Neuronal stem cell (in vitro differentiated cells): ENCODE data around the gene ARMH3.

Source experiments
- DNase-seq: peaks from one replicate; pipeline ENCODE4 v3.0.0-alpha.2; 2013; ENCODE audit warnings: low spot score
- H2AFZ ChIP-seq: one replicate; pipeline ENCODE4 v1.6.1; 2013; ENCODE audit warnings: mild to moderate bottlenecking, low read length, inconsistent platforms
- H2AK5ac ChIP-seq: 2 replicates; pipeline ENCODE4 v1.6.1; 2013; ENCODE audit warnings: low read depth, mild to moderate bottlenecking, inconsistent platforms, low read length, moderate library complexity, mixed read lengths
- H2BK120ac ChIP-seq: 2 replicates; pipeline ENCODE4 v1.6.1; 2013; ENCODE audit warnings: low read depth, mild to moderate bottlenecking, inconsistent platforms, low read length, moderate library complexity, mixed read lengths
- H2BK12ac ChIP-seq: one replicate; pipeline ENCODE4 v1.6.1; 2013; ENCODE audit warnings: low read length, inconsistent platforms
- H2BK15ac ChIP-seq: 2 replicates; pipeline ENCODE4 v1.6.1; 2013; ENCODE audit warnings: mild to moderate bottlenecking, low read length, inconsistent platforms, mixed read lengths
- H2BK5ac ChIP-seq: one replicate; pipeline ENCODE4 v1.6.1; 2013; ENCODE audit warnings: inconsistent platforms, mild to moderate bottlenecking, low read length, moderate library complexity
- H3K14ac ChIP-seq: one replicate; pipeline ENCODE4 v1.6.1; 2013; ENCODE audit warnings: low read length, inconsistent platforms
- H3K18ac ChIP-seq: 2 replicates; pipeline ENCODE4 v1.6.1; 2013; ENCODE audit warnings: low read length, inconsistent platforms
- H3K23ac ChIP-seq: 2 replicates; pipeline ENCODE4 v1.6.1; 2013; ENCODE audit warnings: low read depth, mild to moderate bottlenecking, mixed read lengths, low read length, inconsistent platforms; ENCODE audit not compliant: poor library complexity
- H3K27ac ChIP-seq: replicated peaks from 3 replicates; pipeline ENCODE4 v1.5.1; 2013; ENCODE audit warnings: low read length, inconsistent platforms
- H3K27me3 ChIP-seq, 3 experiments: 2 replicates each; pipeline ENCODE4 v1.6.1; 2013; ENCODE audit warnings: low read length in 3 of 3, mild to moderate bottlenecking in 2 of 3, inconsistent platforms in 1 of 3, low read depth in 1 of 3, mixed read lengths in 1 of 3, moderate library complexity in 1 of 3; ENCODE audit not compliant: control insufficient read depth in 3 of 3, insufficient read depth in 3 of 3
- H3K36me3 ChIP-seq, 2 donors: replicated peaks in 1 of 2; 2 replicates each; pipeline ENCODE4 v1.6.1; 2013; ENCODE audit warnings: low read length in 2 of 2; ENCODE audit not compliant: control insufficient read depth in 2 of 2, insufficient read depth in 2 of 2
- H3K4ac ChIP-seq: 2 replicates; pipeline ENCODE4 v1.6.1; 2013; ENCODE audit warnings: inconsistent platforms, mild to moderate bottlenecking, low read length, moderate library complexity
- H3K4me1 ChIP-seq, 2 donors: 1 replicate in 1 of 2; 2 replicates in 1 of 2; pipeline ENCODE4 v1.6.1; 2013; ENCODE audit warnings: low read length in 2 of 2, low read depth in 1 of 2; ENCODE audit not compliant: control insufficient read depth in 2 of 2, insufficient read depth in 1 of 2
- H3K4me2 ChIP-seq: one replicate; pipeline ENCODE4 v1.6.1; 2013; ENCODE audit warnings: mild to moderate bottlenecking, low read length, inconsistent platforms; ENCODE audit not compliant: insufficient read depth, poor library complexity, severe bottlenecking
- H3K4me3 ChIP-seq, 2 donors: 2 replicates each; pipeline ENCODE4 v1.5.1; 2013; ENCODE audit warnings: low read length in 2 of 2, mild to moderate bottlenecking in 2 of 2, inconsistent platforms in 1 of 2, moderate library complexity in 1 of 2
- H3K79me1 ChIP-seq: one replicate; pipeline ENCODE4 v1.6.1; 2013; ENCODE audit warnings: low read depth, mild to moderate bottlenecking, inconsistent platforms, low read length, moderate library complexity
- H3K9ac ChIP-seq: one replicate; pipeline ENCODE4 v1.6.1; 2013; ENCODE audit warnings: mild to moderate bottlenecking, low read depth, low read length, inconsistent platforms; ENCODE audit not compliant: poor library complexity
- H3K9me3 ChIP-seq, 2 donors: replicated peaks in 1 of 2; 2 replicates each; pipeline versions ENCODE3 to v1.6.1; 2013; ENCODE audit warnings: low read length in 2 of 2, mild to moderate bottlenecking in 2 of 2, inconsistent platforms in 1 of 2, low read depth in 1 of 2, mixed read lengths in 1 of 2, moderate library complexity in 1 of 2; ENCODE audit not compliant: control insufficient read depth in 2 of 2, insufficient read depth in 1 of 2
- H4K8ac ChIP-seq: one replicate; pipeline ENCODE4 v1.6.1; 2013; ENCODE audit warnings: low read depth, mild to moderate bottlenecking, inconsistent platforms, low read length, moderate library complexity
- H4K91ac ChIP-seq: one replicate; pipeline ENCODE4 v1.6.1; 2013; ENCODE audit warnings: low read length, low read depth, mild to moderate bottlenecking, inconsistent platforms; ENCODE audit not compliant: poor library complexity
- WGBS, 2 donors: extraction: QIAGEN DNeasy Blood & Tissue Kit; methylation state at CpG; one replicate each; pipeline ENCODE4 v1.1.7; 2013; ENCODE audit warnings: missing lambda C conversion rate in 2 of 2, mixed read lengths in 1 of 2; ENCODE audit not compliant: insufficient read length in 2 of 2, insufficient replicate concordance in 1 of 2; ENCODE audit errors: extremely low coverage in 2 of 2; 5-methylcytosine and 5-hydroxymethylcytosine counted together

ARMH3 gene

DNA sequence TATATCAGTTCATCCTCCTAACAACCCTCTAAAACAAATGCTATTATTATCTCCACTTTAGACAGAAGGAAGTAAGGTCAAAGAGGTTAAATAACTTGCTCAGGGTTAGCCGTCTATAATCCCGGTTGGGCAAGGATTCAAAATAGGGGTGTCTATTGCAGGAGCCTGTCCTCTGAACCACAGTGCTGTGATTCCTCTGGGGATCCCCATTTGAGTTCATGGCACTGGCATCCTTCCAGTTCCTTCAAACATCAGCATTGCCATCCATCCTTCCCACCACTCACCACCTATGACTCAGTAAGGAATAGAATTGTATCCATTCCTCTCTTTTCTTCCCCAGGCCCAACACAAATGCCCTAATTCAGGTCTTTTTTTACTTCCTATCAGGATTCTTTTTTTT lies 34.8 kb upstream of the ARMH3 start:
- no peaks in the 10 kb centered on the region for H3K4me1 ChIP-seq
- H3K4me3 ChIP-seq, result no peak overlapping the region
- no peak overlapping the region for H2AK5ac ChIP-seq
- H3K18ac ChIP-seq, result no peak overlapping the region
- H2BK5ac ChIP-seq, result no peak overlapping the region
- H3K79me1 ChIP-seq, result no peaks in the 10 kb centered on the region
- no peak overlapping the region for H3K9ac ChIP-seq
- no peaks in the 10 kb centered on the region for H3K27me3 ChIP-seq
- no peaks in the 10 kb centered on the region for H3K36me3 ChIP-seq
- H3K14ac ChIP-seq, result no peak overlapping the region
- H2BK12ac ChIP-seq, result no peak overlapping the region
- H2AFZ ChIP-seq, result no peak overlapping the region
- no peak overlapping the region for H3K4me2 ChIP-seq
- no peak overlapping the region for H2BK15ac ChIP-seq
- no peak overlapping the region for H2BK120ac ChIP-seq
- H3K9me3 ChIP-seq, result no peaks in the 10 kb centered on the region
- no CpG with 5 or more reads among the region's 2 CpGs for WGBS, 2 donors
- H4K91ac ChIP-seq, result no peak overlapping the region
- no peak for DNase-seq
- H4K8ac ChIP-seq, result no peak overlapping the region
- H3K4ac ChIP-seq, result no peak overlapping the region
- H3K23ac ChIP-seq, result no peak overlapping the region
- H3K27ac ChIP-seq, result no peak overlapping the region

DNA sequence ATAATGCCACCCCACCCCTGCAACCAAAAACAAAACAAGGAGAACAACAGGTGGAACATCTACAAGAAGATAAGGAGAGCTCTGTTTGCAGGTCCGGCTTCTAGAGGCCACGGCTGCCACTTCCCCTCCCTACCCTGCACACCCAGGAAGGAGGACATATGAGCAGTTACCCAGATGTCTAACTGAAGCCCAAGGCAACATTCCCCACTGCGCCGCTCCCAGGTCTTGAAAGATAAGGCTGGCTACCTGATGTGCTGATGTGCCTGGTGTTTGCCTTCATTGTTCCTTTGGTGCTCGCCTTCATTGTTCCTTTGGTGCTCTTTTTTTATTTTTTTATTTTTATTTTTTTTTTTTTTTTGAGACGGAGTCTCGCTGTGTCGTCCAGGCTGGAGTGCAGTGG lies 30.2 kb upstream of the ARMH3 start:
- H2AK5ac ChIP-seq, result no peak overlapping the region
- WGBS, 2 donors, result no CpG with 5 or more reads among the region's 8 CpGs
- H4K91ac ChIP-seq, result no peak overlapping the region
- no peak overlapping the region for H2BK15ac ChIP-seq
- no peak overlapping the region for H3K4ac ChIP-seq
- H3K9ac ChIP-seq, result no peak overlapping the region
- no peak overlapping the region for H2BK12ac ChIP-seq
- H3K36me3 ChIP-seq, result no peaks in the 10 kb centered on the region
- no peaks in the 10 kb centered on the region for H3K79me1 ChIP-seq
- no peak for DNase-seq
- H3K4me3 ChIP-seq, result no peak overlapping the region
- no peak overlapping the region for H2BK5ac ChIP-seq
- no peak overlapping the region for H2AFZ ChIP-seq
- no peak overlapping the region for H3K14ac ChIP-seq
- H3K18ac ChIP-seq, result no peak overlapping the region
- H3K4me2 ChIP-seq, result no peak overlapping the region
- no peaks in the 10 kb centered on the region for H3K9me3 ChIP-seq
- H3K4me1 ChIP-seq, result no peaks in the 10 kb centered on the region
- no peaks in the 10 kb centered on the region for H3K27me3 ChIP-seq
- no peak overlapping the region for H3K23ac ChIP-seq
- no peak overlapping the region for H3K27ac ChIP-seq
- H4K8ac ChIP-seq, result no peak overlapping the region
- H2BK120ac ChIP-seq, result no peak overlapping the region

DNA sequence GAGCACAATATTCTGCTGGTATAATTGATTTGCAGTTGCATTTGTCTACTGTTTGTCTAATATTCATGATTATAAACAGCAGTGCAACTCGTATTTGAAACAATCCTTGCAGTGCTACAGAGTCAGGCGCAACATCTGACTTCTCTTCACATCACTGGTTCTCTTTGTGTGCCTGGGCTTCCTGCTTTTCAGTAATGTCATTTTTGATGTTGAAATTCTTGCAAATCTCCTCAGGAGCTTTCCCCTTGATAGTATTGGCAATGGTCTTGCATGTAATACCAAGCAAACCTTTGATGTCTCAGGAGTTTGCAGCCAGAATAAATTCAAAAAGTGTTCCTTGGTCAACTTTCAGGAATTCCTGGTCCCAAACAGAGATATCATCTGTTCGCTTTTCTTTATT lies 29.4 kb upstream of the ARMH3 start:
- H3K14ac ChIP-seq, result no peak overlapping the region
- no peak overlapping the region for H3K4ac ChIP-seq
- no peak overlapping the region for H3K4me3 ChIP-seq
- H3K79me1 ChIP-seq, result no peaks in the 10 kb centered on the region
- no peak overlapping the region for H4K91ac ChIP-seq
- H3K18ac ChIP-seq, result no peak overlapping the region
- H3K23ac ChIP-seq, result no peak overlapping the region
- H4K8ac ChIP-seq, result no peak overlapping the region
- H2BK5ac ChIP-seq, result no peak overlapping the region
- no peak overlapping the region for H2BK12ac ChIP-seq
- no peak overlapping the region for H3K27ac ChIP-seq
- H3K9me3 ChIP-seq, result no peaks in the 10 kb centered on the region
- no CpG with 5 or more reads among the region's 3 CpGs for WGBS, 2 donors
- no peak overlapping the region for H2AK5ac ChIP-seq
- H2BK15ac ChIP-seq, result no peak overlapping the region
- no peaks in the 10 kb centered on the region for H3K36me3 ChIP-seq
- no peaks in the 10 kb centered on the region for H3K4me1 ChIP-seq
- no peak overlapping the region for H2BK120ac ChIP-seq
- no peaks in the 10 kb centered on the region for H3K27me3 ChIP-seq
- DNase-seq, result no peak
- H3K4me2 ChIP-seq, result no peak overlapping the region
- H3K9ac ChIP-seq, result no peak overlapping the region
- H2AFZ ChIP-seq, result no peak overlapping the region

DNA sequence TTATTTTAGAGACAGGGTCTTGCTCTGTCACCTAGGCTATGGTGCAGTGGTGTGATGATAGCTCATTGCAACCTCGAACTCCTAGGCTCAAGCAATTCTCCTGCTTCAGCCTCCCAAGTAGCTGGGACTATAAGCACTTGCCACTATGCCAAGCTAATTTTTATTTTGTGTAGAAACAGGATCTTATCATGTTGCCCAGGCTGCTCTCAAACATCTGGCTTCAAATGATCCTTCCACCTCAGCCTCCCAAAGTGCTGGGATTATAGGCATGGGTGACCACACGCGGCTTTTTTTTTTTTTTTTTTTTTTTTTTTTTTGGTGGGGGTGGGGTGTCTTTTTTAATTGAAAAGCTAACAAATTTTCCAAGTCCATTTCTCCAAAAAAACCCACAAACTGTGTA lies 27.6 kb upstream of the ARMH3 start:
- Histone ChIP-seq H3K18ac (no peak overlapping the region), H3K14ac (no peak overlapping the region), H3K4me3 (no peak overlapping the region), H2AK5ac (no peak overlapping the region), H3K4me2 (no peak overlapping the region), H2BK120ac (no peak overlapping the region), H3K27me3 (no peaks in the 10 kb centered on the region), H4K91ac (no peak overlapping the region), H3K4me1 (no peaks in the 10 kb centered on the region), H3K9me3 (no peaks in the 10 kb centered on the region), H2BK12ac (no peak overlapping the region), H4K8ac (no peak overlapping the region), H3K27ac (no peak overlapping the region), H2AFZ (no peak overlapping the region), H2BK15ac (no peak overlapping the region), H3K4ac (no peak overlapping the region), H3K23ac (no peak overlapping the region), H3K36me3 (no peaks in the 10 kb centered on the region), H3K79me1 (no peaks in the 10 kb centered on the region), H3K9ac (no peak overlapping the region), H2BK5ac (no peak overlapping the region)
- WGBS, 2 donors, result no CpG with 5 or more reads among the region's 3 CpGs
- DNase-seq, result no peak
